ENCODE measurements around the gene HVCN1. TPM values are rescaled to one million over a fixed set of nuclear protein-coding genes. Genes with fewer than 3 reads are reported as not detected.
"Not testable (repeated sequence)": the region's sequence is repeated elsewhere in the genome, so short reads cannot be mapped to it uniquely, and the experiment has no call there.

Gene HVCN1
- total RNA-seq (2014; rRNA removed; shearing (Covaris generic)), result 52.0 and 61.7 TPM in 2 replicates
- 79.2 and 81.7 TPM in 2 replicates for polyA plus RNA-seq (2014; cell fraction: nucleus; rRNA removed)

GRCh38 chr12:110688446-110689280, at the start of gene HVCN1:
TSS of gene HVCN1 (minus strand) at chr12:110689115. CDS start at chr12:110683245, 5,870 bp downstream.
- no peak for DNase-seq (ENCODE audit: extremely low read depth, low read depth)

GRCh38 chr12:110737532-110737931, 48.6 kb upstream of the HVCN1 start:
- no peak for DNase-seq (ENCODE audit: extremely low read depth, low read depth)

- DNase-seq (ENCODE audit: extremely low read depth, low read depth), result not testable (repeated sequence)
Measured at GRCh38 chr12:110737016-110737415, 48.1 kb upstream of the HVCN1 start.

GRCh38 chr12:110733900-110734299, 45.0 kb upstream of the HVCN1 start:
- no peak for DNase-seq (ENCODE audit: extremely low read depth, low read depth)

GRCh38 chr12:110733089-110733715, 44.3 kb upstream of the HVCN1 start:
- no peak for DNase-seq (ENCODE audit: extremely low read depth, low read depth)

GRCh38 chr12:110732572-110732971, 43.7 kb upstream of the HVCN1 start:
- DNase-seq (ENCODE audit: extremely low read depth, low read depth), result no peak

GRCh38 chr12:110731479-110731878, 42.6 kb upstream of the HVCN1 start:
- DNase-seq (ENCODE audit: extremely low read depth, low read depth), result no peak

GRCh38 chr12:110728628-110729027, 39.7 kb upstream of the HVCN1 start:
- DNase-seq (ENCODE audit: extremely low read depth, low read depth), result no peak

- DNase-seq (ENCODE audit: extremely low read depth, low read depth), result no peak
Measured at GRCh38 chr12:110726708-110727369, 37.9 kb upstream of the HVCN1 start.

- DNase-seq (ENCODE audit: extremely low read depth, low read depth), result no peak
Measured at GRCh38 chr12:110726028-110726427, 37.1 kb upstream of the HVCN1 start.

- DNase-seq (ENCODE audit: extremely low read depth, low read depth), result no peak
Measured at GRCh38 chr12:110725267-110725666, 36.4 kb upstream of the HVCN1 start.

- not testable (repeated sequence) for DNase-seq (ENCODE audit: extremely low read depth, low read depth)
Measured at GRCh38 chr12:110722892-110723291, 34.0 kb upstream of the HVCN1 start.

- no peak for DNase-seq (ENCODE audit: extremely low read depth, low read depth)
Measured at GRCh38 chr12:110721570-110721969, 32.7 kb upstream of the HVCN1 start.

GRCh38 chr12:110720516-110720915, 31.6 kb upstream of the HVCN1 start:
- no peak for DNase-seq (ENCODE audit: extremely low read depth, low read depth)

- no peak for DNase-seq (ENCODE audit: extremely low read depth, low read depth)
Measured at GRCh38 chr12:110718222-110718908, 29.4 kb upstream of the HVCN1 start.

GRCh38 chr12:110717037-110717436, 28.1 kb upstream of the HVCN1 start:
- DNase-seq (ENCODE audit: extremely low read depth, low read depth), result no peak

- DNase-seq (ENCODE audit: extremely low read depth, low read depth), result no peak
Measured at GRCh38 chr12:110708917-110709316, 20.0 kb upstream of the HVCN1 start.

GRCh38 chr12:110705309-110705708, 16.4 kb upstream of the HVCN1 start:
- DNase-seq (ENCODE audit: extremely low read depth, low read depth), result no peak

GRCh38 chr12:110704750-110705149, 15.8 kb upstream of the HVCN1 start:
- DNase-seq (ENCODE audit: extremely low read depth, low read depth), result no peak

GRCh38 chr12:110704231-110704630, 15.3 kb upstream of the HVCN1 start:
- no peak for DNase-seq (ENCODE audit: extremely low read depth, low read depth)

- DNase-seq (ENCODE audit: extremely low read depth, low read depth), result no peak
Measured at GRCh38 chr12:110702081-110702480, 13.2 kb upstream of the HVCN1 start.

All from NCI-H460 (cell line).